Thyroid gland (tissue), 4 donors: ENCODE results near the gene PRODH2. TPM values are rescaled to one million over a fixed set of nuclear protein-coding genes. Genes with fewer than 3 reads are reported as not detected.

Experiments used
- DNase-seq, 2 donors: peaks; one replicate each; pipeline ENCODE4 v3.0.0-alpha.2; 2019
- H3K27ac ChIP-seq, 3 donors: fragments of 200-600 bp; sonication (generic); 1 replicate in 2 of 3; 2 replicates in 1 of 3; pipeline ENCODE4 v1.5.1; 2016 to 2019; ENCODE audit warnings: mild to moderate bottlenecking in 1 of 3, moderate library complexity in 1 of 3
- H3K27me3 ChIP-seq: fragments of 200-600 bp; sonication (generic); one replicate; pipeline ENCODE4 v1.5.1; 2019
- H3K36me3 ChIP-seq, 2 donors: fragments of 200-600 bp; sonication (generic); one replicate each; pipeline ENCODE4 v1.5.1; 2016 to 2019
- H3K4me1 ChIP-seq, 2 donors: fragments of 200-600 bp; sonication (generic); one replicate each; pipeline ENCODE4 v1.5.1; 2017 to 2019
- H3K4me3 ChIP-seq, 3 donors: fragments of 200-600 bp; sonication (generic); replicated peaks in 1 of 3; 1 replicate in 2 of 3; 2 replicates in 1 of 3; pipeline ENCODE4 v1.5.1; 2016; ENCODE audit warnings: mild to moderate bottlenecking in 1 of 3
- H3K9me3 ChIP-seq: fragments of 200-600 bp; sonication (generic); one replicate; pipeline ENCODE4 v1.5.1; 2017
- POLR2A ChIP-seq, 2 donors: fragments of 450-650 bp; IDR thresholded peaks; one replicate each; pipeline ENCODE4 v1.6.1; 2017; ENCODE audit warnings: antibody characterized with exemption in 2 of 2, mild to moderate bottlenecking in 2 of 2, moderate library complexity in 1 of 2
- WGBS, 2 donors: methylation state at CpG; one replicate each; pipeline ENCODE4 v1.1.5; 2017; 5-methylcytosine and 5-hydroxymethylcytosine counted together
- intact Hi-C: fragments of 100-400 bp; cut with DNase I; formaldehyde crosslinking; loops from one replicate; pipeline ENCODE4 v1.15.1; 2023
- total RNA-seq, 4 donors: library from RNA; depleted of rRNA; stranded (reverse); fragments of >200 nt; gene quantifications; one replicate each; pipeline ENCODE4 v1.2.3, GENCODE V29; 2016
- TF ChIP-seq, protein P1 (sequence below), 6 experiments: fragments of 200-600 bp in 3 of 6; fragments of 450-650 bp in 3 of 6; sonication (generic) in 3 of 6; IDR thresholded peaks; one replicate each; pipeline ENCODE4 v1.5.1; 2016 to 2019; ENCODE audit warnings: antibody characterized with exemption in 6 of 6, mild to moderate bottlenecking in 2 of 6, inconsistent platforms in 1 of 6, moderate library complexity in 1 of 6

Gene PRODH2
- total RNA-seq, 4 donors from 2014 or later, result not detected

GRCh38 chr19:35859414-35859813, 46.8 kb upstream of the PRODH2 start:
- WGBS, 2 donors, result 88 to 96% methylated on average over 4 of the region's 4 CpGs
- TF ChIP-seq, protein P1, sequence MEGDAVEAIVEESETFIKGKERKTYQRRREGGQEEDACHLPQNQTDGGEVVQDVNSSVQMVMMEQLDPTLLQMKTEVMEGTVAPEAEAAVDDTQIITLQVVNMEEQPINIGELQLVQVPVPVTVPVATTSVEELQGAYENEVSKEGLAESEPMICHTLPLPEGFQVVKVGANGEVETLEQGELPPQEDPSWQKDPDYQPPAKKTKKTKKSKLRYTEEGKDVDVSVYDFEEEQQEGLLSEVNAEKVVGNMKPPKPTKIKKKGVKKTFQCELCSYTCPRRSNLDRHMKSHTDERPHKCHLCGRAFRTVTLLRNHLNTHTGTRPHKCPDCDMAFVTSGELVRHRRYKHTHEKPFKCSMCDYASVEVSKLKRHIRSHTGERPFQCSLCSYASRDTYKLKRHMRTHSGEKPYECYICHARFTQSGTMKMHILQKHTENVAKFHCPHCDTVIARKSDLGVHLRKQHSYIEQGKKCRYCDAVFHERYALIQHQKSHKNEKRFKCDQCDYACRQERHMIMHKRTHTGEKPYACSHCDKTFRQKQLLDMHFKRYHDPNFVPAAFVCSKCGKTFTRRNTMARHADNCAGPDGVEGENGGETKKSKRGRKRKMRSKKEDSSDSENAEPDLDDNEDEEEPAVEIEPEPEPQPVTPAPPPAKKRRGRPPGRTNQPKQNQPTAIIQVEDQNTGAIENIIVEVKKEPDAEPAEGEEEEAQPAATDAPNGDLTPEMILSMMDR (IDR thresholded peaks at IDR 0.05), result no peak
- no peak for TF ChIP-seq POLR2A (IDR thresholded peaks at IDR 0.05)
- Histone ChIP-seq H3K36me3 (no peaks in the 10 kb centered on the region), H3K27me3 (no peaks in the 10 kb centered on the region), H3K27ac (no peak overlapping the region), H3K4me3 (no peak overlapping the region), H3K9me3 (no peaks in the 10 kb centered on the region), H3K4me1 (peaks cover 12 to 14% of the 10 kb centered on the region in 2 donors)
- no peak for DNase-seq
- intact Hi-C loops, result no loop called here

DNA sequence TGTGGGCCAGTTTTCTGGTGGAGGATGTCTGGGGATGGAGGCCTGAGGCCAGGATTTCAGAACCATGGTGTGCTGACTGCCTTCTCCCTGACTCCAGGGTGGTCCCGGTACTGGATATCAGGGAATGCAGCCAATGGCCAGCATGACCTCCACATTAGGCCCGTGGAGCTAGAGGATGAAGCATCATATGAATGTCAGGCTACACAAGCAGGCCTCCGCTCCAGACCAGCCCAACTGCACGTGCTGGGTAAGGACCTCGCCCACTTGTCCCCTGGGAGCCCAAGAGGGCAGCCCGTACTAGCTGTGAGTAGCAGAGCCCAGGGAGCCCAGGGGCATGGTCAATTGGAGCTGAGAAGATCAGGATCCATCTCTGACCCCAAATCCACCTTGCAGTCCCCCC, 45.7 kb upstream of the PRODH2 start:
- WGBS, 2 donors, result 83 to 86% methylated on average over 1 to 2 of the region's 6 CpGs
- intact Hi-C loops, result no loop called here
- Histone ChIP-seq H3K27me3 (no peaks in the 10 kb centered on the region), H3K4me3 (no peak overlapping the region), H3K9me3 (no peaks in the 10 kb centered on the region), H3K36me3 (no peaks in the 10 kb centered on the region), H3K27ac (no peak overlapping the region), H3K4me1 (peaks cover 12 to 14% of the 10 kb centered on the region in 2 donors)
- TF ChIP-seq, protein P1 (IDR thresholded peaks at IDR 0.05), result no peak
- no peak for TF ChIP-seq POLR2A (IDR thresholded peaks at IDR 0.05)
- DNase-seq, result no peak

- intact Hi-C loops, result no loop called here
- WGBS, 2 donors, result 0 to 2% methylated on average over 14 to 29 of the region's 42 CpGs
- H3K4me1 ChIP-seq, result peaks cover 12 to 14% of the 10 kb centered on the region in 2 donors
- no peaks in the 10 kb centered on the region for H3K27me3 ChIP-seq
- peak within 1 kb of the TSS in 1 of 3 donors; percentile 35 for H3K4me3 ChIP-seq
- DNase-seq, result no peak
- H3K9me3 ChIP-seq, result no peaks in the 10 kb centered on the region
- no peak within 1 kb of the TSS for H3K27ac ChIP-seq
- no peaks in the 10 kb centered on the region for H3K36me3 ChIP-seq
- TF ChIP-seq, protein P1 (IDR thresholded peaks at IDR 0.05), result no peak
- TF ChIP-seq POLR2A (IDR thresholded peaks at IDR 0.05), result no peak
These were observed 44.0 kb upstream of the PRODH2 start, which contains the start of gene KIRREL2 for GRCh38 chr19:35856546-35857149. KIRREL2 (plus strand) TSS chr19:35856911; CDS start chr19:35857120, 209 bp downstream.

- Histone ChIP-seq H3K4me3 (no peak overlapping the region), H3K27me3 (no peaks in the 10 kb centered on the region), H3K4me1 (peaks cover 12 to 14% of the 10 kb centered on the region in 2 donors), H3K36me3 (no peaks in the 10 kb centered on the region), H3K9me3 (no peaks in the 10 kb centered on the region), H3K27ac (no peak overlapping the region)
- TF ChIP-seq, protein P1 (IDR thresholded peaks at IDR 0.05), result no peak
- no peak for TF ChIP-seq POLR2A (IDR thresholded peaks at IDR 0.05)
- WGBS, 2 donors, result 71 to 78% methylated on average over 8 of the region's 8 CpGs
- intact Hi-C loops, result no loop called here
- DNase-seq, result no peak
These were observed 40.6 kb upstream of the PRODH2 start for GRCh38 chr19:35853038-35853756.
